NCI-H1436 (cell line): ENCODE results near the gene HIC1.

Experiments used
- DNase-seq: peaks from one replicate; lab custom pipeline; 2025; lab: John Stamatoyannopoulos, UW

The HIC1 gene

GRCh38 chr17:2047590-2047989 lies 7.3 kb upstream of the HIC1 start:
- no peak for DNase-seq

- DNase-seq: no peak
These were observed 6.1 kb upstream of the HIC1 start for GRCh38 chr17:2048805-2049204.

- DNase-seq: peak; percentile 80
These were observed 5.3 kb upstream of the HIC1 start for GRCh38 chr17:2049333-2050299.

GRCh38 chr17:2050300-2051060 lies 4.4 kb upstream of the HIC1 start:
- peak; percentile 74 for DNase-seq

- peak; percentile 30 for DNase-seq
These were observed 3.6 kb upstream of the HIC1 start for GRCh38 chr17:2051061-2051932.

- no peak for DNase-seq
These were observed 2.9 kb upstream of the HIC1 start for GRCh38 chr17:2051933-2052559.

- peak; percentile 54 for DNase-seq
These were observed 1.3 kb upstream of the HIC1 start for GRCh38 chr17:2053380-2054261.

GRCh38 chr17:2054262-2054511 lies 716 bp upstream of the HIC1 start:
- DNase-seq: no peak

- no peak for DNase-seq
These were observed 646 bp downstream of the HIC1 start for GRCh38 chr17:2055292-2056205.

- DNase-seq: no peak
These were observed 1.6 kb downstream of the HIC1 start for GRCh38 chr17:2056206-2057174.

GRCh38 chr17:2057175-2057759 lies 2.4 kb downstream of the HIC1 start:
- DNase-seq: no peak

- DNase-seq: no peak
These were observed 3.1 kb downstream of the HIC1 start for GRCh38 chr17:2057760-2058585.

- DNase-seq: no peak
These were observed 4.0 kb downstream of the HIC1 start for GRCh38 chr17:2058586-2059546.

- DNase-seq: no peak
These were observed 4.9 kb downstream of the HIC1 start for GRCh38 chr17:2059547-2060384.

GRCh38 chr17:2060385-2060658 lies 5.4 kb downstream of the HIC1 start:
- no peak for DNase-seq
